ENCODE measurements around the gene WDR31. TPM values are rescaled to one million over a fixed set of nuclear protein-coding genes. Genes with fewer than 3 reads are reported as not detected.

The WDR31 gene
- total RNA-seq, 1 donor from 2014 or later = 2.0 TPM

GRCh38 chr9:113356686-113357292 lies 16.7 kb upstream of the WDR31 start:
- intact Hi-C loops (cut with DNase I) = no loop called here
- no peak overlapping the region for H3K27ac ChIP-seq
- H3K9me3 ChIP-seq = no peaks in the 10 kb centered on the region
- TF ChIP-seq CTCF (IDR thresholded peaks at IDR 0.05) = no peak
- TF ChIP-seq POLR2A (IDR thresholded peaks at IDR 0.05) = no peak
- no peak for TF ChIP-seq POLR2AphosphoS5 (IDR thresholded peaks at IDR 0.05; ENCODE audit: insufficient read depth in 1 of 2, low read depth in 1 of 2)
- no peak for DNase-seq (ENCODE audit: extremely low spot score in 2 of 2)
- H3K36me3 ChIP-seq = no peaks in the 10 kb centered on the region
- no peak overlapping the region for H3K4me3 ChIP-seq
- H3K4me1 ChIP-seq = no peaks in the 10 kb centered on the region
- H3K27me3 ChIP-seq = no peaks in the 10 kb centered on the region

GRCh38 chr9:113355040-113355596 lies 15.0 kb upstream of the WDR31 start:
- no peaks in the 10 kb centered on the region for H3K9me3 ChIP-seq
- no peak overlapping the region for H3K27ac ChIP-seq
- intact Hi-C loops (cut with DNase I) = no loop called here
- DNase-seq (ENCODE audit: extremely low spot score in 2 of 2) = no peak
- H3K27me3 ChIP-seq = peaks cover 5% of the 10 kb centered on the region
- TF ChIP-seq POLR2A (IDR thresholded peaks at IDR 0.05) = no peak
- TF ChIP-seq CTCF (IDR thresholded peaks at IDR 0.05) = no peak
- no peak for TF ChIP-seq POLR2AphosphoS5 (IDR thresholded peaks at IDR 0.05; ENCODE audit: insufficient read depth in 1 of 2, low read depth in 1 of 2)
- H3K36me3 ChIP-seq = no peaks in the 10 kb centered on the region
- H3K4me3 ChIP-seq = no peak overlapping the region
- peaks cover 4% of the 10 kb centered on the region for H3K4me1 ChIP-seq

- H3K4me1 ChIP-seq = peaks cover 9% of the 10 kb centered on the region
These were observed 12.3 kb upstream of the WDR31 start for GRCh38 chr9:113352411-113352810.

GRCh38 chr9:113352006-113352405 lies 11.9 kb upstream of the WDR31 start:
- no peaks in the 10 kb centered on the region for H3K9me3 ChIP-seq
- DNase-seq (ENCODE audit: extremely low spot score in 2 of 2) = no peak
- H3K4me1 ChIP-seq = peaks cover 9% of the 10 kb centered on the region
- intact Hi-C loops (cut with DNase I) = no loop called here
- H3K36me3 ChIP-seq = no peaks in the 10 kb centered on the region
- TF ChIP-seq CTCF (IDR thresholded peaks at IDR 0.05) (no peak), POLR2AphosphoS5 (IDR thresholded peaks at IDR 0.05; ENCODE audit: insufficient read depth in 1 of 2, low read depth in 1 of 2) (no peak), POLR2A (IDR thresholded peaks at IDR 0.05) (no peak)
- no peak overlapping the region for H3K27ac ChIP-seq
- H3K27me3 ChIP-seq = peaks cover 5% of the 10 kb centered on the region
- H3K4me3 ChIP-seq = no peak overlapping the region

More at GRCh38 chr9:113352411-113352810, 12.3 kb upstream of the WDR31 start:
- no peak for TF ChIP-seq CTCF (IDR thresholded peaks at IDR 0.05)
- no peak for TF ChIP-seq POLR2AphosphoS5 (IDR thresholded peaks at IDR 0.05; ENCODE audit: insufficient read depth in 1 of 2, low read depth in 1 of 2)
- Histone ChIP-seq H3K27ac (no peak overlapping the region), H3K9me3 (no peaks in the 10 kb centered on the region), H3K4me3 (no peak overlapping the region), H3K27me3 (peaks cover 5% of the 10 kb centered on the region), H3K36me3 (no peaks in the 10 kb centered on the region)
- intact Hi-C loops (cut with DNase I) = no loop called here
- no peak for DNase-seq (ENCODE audit: extremely low spot score in 2 of 2)

- Histone ChIP-seq H3K27me3 (peaks cover 5% of the 10 kb centered on the region), H3K4me1 (peaks cover 9% of the 10 kb centered on the region), H3K36me3 (no peaks in the 10 kb centered on the region), H3K9me3 (no peaks in the 10 kb centered on the region), H3K27ac (no peak overlapping the region), H3K4me3 (no peak overlapping the region)
- intact Hi-C loops (cut with DNase I) = no loop called here
- DNase-seq (ENCODE audit: extremely low spot score in 2 of 2) = no peak
- TF ChIP-seq CTCF (IDR thresholded peaks at IDR 0.05) (no peak), POLR2A (IDR thresholded peaks at IDR 0.05) (no peak), POLR2AphosphoS5 (IDR thresholded peaks at IDR 0.05; ENCODE audit: insufficient read depth in 1 of 2, low read depth in 1 of 2) (no peak)
These were observed 10.9 kb upstream of the WDR31 start for GRCh38 chr9:113350937-113351336.

All from vagina (tissue), 2 donors.